GM20000 (cell line): Measurements from ENCODE around the gene PDS5B.
"Not testable (repeated sequence)": the region's sequence is repeated elsewhere in the genome, so short reads cannot be mapped to it uniquely, and the experiment has no call there.

Experiments used
- DNase-seq: peaks from one replicate; pipeline ENCODE4 v3.0.0; 2012; ENCODE audit warnings: low spot score
- TF ChIP-seq, protein P1 (sequence below): IDR thresholded peaks from 2 replicates; pipeline ENCODE4 v1.5.1; 2012; ENCODE audit warnings: mild to moderate bottlenecking, control low read depth; ENCODE audit errors: extremely low read depth, missing control alignments

Gene PDS5B

DNA sequence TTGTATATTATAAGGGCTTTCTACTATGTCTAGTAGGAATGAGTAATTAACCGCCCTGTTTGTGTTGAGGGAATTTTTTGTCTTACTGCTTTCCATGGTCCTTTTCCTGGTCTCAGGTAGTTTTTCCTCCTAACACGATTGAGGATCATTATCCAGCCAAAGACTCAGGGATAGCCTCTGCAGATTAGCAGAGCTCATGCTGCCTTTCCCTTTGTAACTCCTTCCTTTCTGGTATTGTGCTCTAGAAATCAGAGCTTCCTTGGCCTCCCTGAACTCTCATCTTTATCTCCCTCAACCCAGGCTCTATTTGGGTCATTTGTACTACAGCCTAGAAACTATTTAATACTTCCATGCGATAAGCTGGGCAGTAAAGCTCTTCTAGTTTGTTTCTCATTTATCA lies 142.1 kb downstream of the PDS5B start:
- no peak for DNase-seq
- TF ChIP-seq, protein P1, sequence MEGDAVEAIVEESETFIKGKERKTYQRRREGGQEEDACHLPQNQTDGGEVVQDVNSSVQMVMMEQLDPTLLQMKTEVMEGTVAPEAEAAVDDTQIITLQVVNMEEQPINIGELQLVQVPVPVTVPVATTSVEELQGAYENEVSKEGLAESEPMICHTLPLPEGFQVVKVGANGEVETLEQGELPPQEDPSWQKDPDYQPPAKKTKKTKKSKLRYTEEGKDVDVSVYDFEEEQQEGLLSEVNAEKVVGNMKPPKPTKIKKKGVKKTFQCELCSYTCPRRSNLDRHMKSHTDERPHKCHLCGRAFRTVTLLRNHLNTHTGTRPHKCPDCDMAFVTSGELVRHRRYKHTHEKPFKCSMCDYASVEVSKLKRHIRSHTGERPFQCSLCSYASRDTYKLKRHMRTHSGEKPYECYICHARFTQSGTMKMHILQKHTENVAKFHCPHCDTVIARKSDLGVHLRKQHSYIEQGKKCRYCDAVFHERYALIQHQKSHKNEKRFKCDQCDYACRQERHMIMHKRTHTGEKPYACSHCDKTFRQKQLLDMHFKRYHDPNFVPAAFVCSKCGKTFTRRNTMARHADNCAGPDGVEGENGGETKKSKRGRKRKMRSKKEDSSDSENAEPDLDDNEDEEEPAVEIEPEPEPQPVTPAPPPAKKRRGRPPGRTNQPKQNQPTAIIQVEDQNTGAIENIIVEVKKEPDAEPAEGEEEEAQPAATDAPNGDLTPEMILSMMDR: no peak

DNA sequence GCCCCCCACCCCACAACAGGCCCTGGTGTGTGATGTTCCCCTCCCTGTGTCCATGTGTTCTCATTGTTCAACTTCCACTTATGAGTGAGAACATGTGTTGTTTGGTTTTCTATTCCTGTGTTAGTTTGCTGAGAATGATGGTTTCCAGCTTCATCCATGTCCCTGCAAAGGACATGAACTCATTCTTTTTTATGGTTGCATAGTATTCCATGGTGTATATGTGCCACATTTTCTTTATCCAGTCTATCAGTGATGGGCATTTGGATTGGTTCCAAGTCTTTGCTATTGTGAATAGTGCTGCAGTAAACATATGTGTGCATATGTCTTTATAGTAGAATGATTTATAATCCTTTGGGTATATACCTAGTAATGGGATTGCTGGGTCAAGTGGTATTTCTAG lies 142.8 kb downstream of the PDS5B start:
- DNase-seq: not testable (repeated sequence)

DNA sequence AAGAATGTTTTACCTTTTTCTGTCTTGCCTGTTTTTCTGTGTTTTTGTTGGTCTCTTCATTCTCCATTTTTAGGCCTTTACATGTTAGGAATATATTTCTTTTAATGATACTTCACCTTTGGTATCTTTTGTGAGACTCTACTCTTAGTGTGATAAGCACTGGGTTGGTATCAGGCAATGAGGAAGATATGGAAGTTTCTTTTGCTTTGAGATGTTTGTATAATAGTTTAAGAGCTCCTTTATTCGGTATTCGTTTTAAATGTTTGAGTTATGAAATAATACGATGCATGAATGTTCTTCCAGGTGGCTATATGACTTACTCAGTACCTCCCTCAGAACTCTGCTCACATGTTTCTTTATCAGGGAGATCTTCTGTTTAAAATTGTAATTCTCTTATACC lies 144.8 kb downstream of the PDS5B start:
- TF ChIP-seq, protein P1: no peak
- DNase-seq: no peak

DNA sequence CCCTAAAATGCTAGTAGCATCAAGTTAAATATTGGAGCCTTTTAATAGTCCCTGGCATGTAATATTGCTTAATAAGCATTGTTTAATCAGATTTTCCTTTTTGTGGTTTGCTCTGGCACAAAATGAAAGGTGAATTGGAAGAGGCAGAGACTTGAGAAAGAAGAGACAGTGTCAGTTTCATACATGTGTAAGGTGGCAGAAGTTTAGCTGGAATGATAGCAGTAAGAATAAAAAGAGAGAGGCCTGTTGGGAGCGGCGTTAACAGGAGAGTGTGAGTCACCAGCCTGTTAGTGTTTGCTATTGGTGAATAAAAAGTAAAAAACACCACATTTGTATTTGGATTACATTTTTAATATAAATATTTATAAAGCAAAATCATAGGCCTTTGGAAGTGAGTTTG lies 145.3 kb downstream of the PDS5B start:
- TF ChIP-seq, protein P1: no peak
- no peak for DNase-seq

DNA sequence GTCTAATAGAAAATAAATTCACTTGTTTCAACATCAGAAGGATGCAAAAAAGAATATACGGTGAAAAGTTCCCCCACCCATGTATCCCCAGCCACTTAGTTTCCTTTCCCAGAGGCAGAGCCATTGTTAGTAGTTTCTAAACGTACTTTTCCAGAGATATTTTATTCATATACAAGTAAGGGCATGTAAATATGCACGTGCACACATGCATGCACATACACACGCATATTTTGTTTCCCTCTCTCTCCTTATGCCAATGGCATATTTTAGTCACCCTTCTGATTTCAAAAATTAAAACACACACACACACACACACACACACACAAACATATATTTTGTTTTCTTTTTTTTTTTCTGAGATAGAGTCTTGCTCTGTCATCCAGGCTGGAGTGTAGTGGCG lies 147.4 kb downstream of the PDS5B start:
- TF ChIP-seq, protein P1: no peak
- DNase-seq: no peak

DNA sequence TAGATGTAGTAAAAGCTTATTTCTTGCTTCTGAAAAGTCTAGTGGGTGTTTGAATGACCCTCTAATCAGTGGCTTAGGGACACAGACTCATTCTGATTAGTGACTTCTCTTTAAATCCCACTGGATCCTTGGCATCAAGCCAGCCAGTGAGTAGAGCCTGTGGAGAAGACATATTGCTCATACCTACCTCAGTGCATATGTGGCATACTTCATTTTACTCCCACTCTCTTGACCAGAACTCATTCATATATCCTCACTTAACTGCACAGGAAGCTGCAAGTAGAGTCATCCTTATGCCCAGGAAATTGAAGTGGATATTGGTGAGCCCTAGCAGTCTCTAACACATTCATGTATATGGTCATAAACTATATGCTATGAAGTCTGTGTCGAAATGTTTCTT lies 148.3 kb downstream of the PDS5B start:
- no peak for DNase-seq
- TF ChIP-seq, protein P1: no peak

DNA sequence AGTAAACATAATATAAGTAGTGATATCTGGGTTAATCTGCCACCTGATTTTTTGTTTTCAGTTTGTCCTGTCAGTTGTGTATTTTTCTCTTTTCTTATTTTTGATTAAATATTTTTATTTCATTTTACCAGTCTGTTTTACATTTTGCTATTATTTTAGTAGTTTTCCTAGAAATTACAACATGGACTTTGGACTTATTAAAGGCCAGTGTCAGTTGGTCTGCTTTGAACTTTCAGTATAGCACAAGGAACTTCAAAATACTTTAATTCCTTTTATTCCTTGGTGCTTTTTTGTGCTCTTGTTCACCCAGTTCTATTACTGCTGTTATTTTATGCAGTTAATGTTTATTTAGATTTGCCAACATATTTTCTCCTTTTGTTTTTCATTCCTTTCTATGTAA lies 149.6 kb downstream of the PDS5B start:
- TF ChIP-seq, protein P1: no peak
- DNase-seq: no peak

DNA sequence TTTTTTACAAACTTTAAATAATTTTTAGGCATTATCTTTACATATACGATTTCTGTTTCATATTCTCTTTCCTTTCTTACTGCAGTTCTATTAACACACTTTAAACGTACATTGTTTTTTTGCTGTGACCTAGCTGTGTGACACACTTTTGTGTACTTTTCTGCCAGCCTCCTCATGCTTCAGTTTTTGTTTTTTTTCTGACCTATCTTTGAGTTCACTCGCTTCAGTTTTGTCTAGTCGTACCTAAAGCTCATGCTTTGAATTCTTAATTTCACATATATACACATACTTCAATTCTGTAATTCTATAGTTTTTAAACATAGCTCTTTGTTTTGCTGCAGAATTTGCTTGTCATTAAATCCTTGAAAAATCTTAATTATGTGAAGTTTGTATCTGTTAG lies 150.4 kb downstream of the PDS5B start:
- DNase-seq: no peak
- TF ChIP-seq, protein P1: no peak
